ENCODE results near the gene NEK2. TPM values are rescaled to one million over a fixed set of nuclear protein-coding genes. Genes with fewer than 3 reads are reported as not detected.

NEK2 gene
- total RNA-seq, 1 donor from 2014 or later = 3.4 TPM

- Mint-ChIP-seq H3K27ac (ENCODE audit: unreplicated experiment) (no peak overlapping the region), H3K36me3 (ENCODE audit: unreplicated experiment) (no peaks in the 10 kb centered on the region), H3K4me3 (ENCODE audit: unreplicated experiment) (no peak overlapping the region), H3K4me1 (ENCODE audit: low read depth, unreplicated experiment) (no peaks in the 10 kb centered on the region), H3K9me3 (ENCODE audit: unreplicated experiment) (peaks cover 1% of the 10 kb centered on the region), H3K27me3 (ENCODE audit: unreplicated experiment) (peaks cover 4% of the 10 kb centered on the region)
- no peak for TF ChIP-seq CTCF (IDR thresholded peaks at IDR 0.05; ENCODE audit: partially characterized antibody, unreplicated experiment)
- no peak for DNase-seq
These were observed 51.9 kb downstream of the NEK2 start for GRCh38 chr1:211623515-211623914.

GRCh38 chr1:211621447-211622198, 53.8 kb downstream of the NEK2 start:
- no peaks in the 10 kb centered on the region for H3K36me3 Mint-ChIP-seq (ENCODE audit: unreplicated experiment)
- no peak overlapping the region for H3K27ac Mint-ChIP-seq (ENCODE audit: unreplicated experiment)
- peaks cover 2% of the 10 kb centered on the region for H3K27me3 Mint-ChIP-seq (ENCODE audit: unreplicated experiment)
- peaks cover 2% of the 10 kb centered on the region for H3K9me3 Mint-ChIP-seq (ENCODE audit: unreplicated experiment)
- H3K4me1 Mint-ChIP-seq (ENCODE audit: low read depth, unreplicated experiment) = no peaks in the 10 kb centered on the region
- no peak overlapping the region for H3K4me3 Mint-ChIP-seq (ENCODE audit: unreplicated experiment)
- no peak for DNase-seq
- no peak for TF ChIP-seq CTCF (IDR thresholded peaks at IDR 0.05; ENCODE audit: partially characterized antibody, unreplicated experiment)

GRCh38 chr1:211620097-211620496, 55.3 kb downstream of the NEK2 start:
- H3K4me3 Mint-ChIP-seq (ENCODE audit: unreplicated experiment) = no peak overlapping the region
- DNase-seq = no peak
- peaks cover 2% of the 10 kb centered on the region for H3K9me3 Mint-ChIP-seq (ENCODE audit: unreplicated experiment)
- no peaks in the 10 kb centered on the region for H3K4me1 Mint-ChIP-seq (ENCODE audit: low read depth, unreplicated experiment)
- TF ChIP-seq CTCF (IDR thresholded peaks at IDR 0.05; ENCODE audit: partially characterized antibody, unreplicated experiment) = no peak
- peaks cover 4% of the 10 kb centered on the region for H3K27me3 Mint-ChIP-seq (ENCODE audit: unreplicated experiment)
- H3K36me3 Mint-ChIP-seq (ENCODE audit: unreplicated experiment) = no peaks in the 10 kb centered on the region
- no peak overlapping the region for H3K27ac Mint-ChIP-seq (ENCODE audit: unreplicated experiment)

- DNase-seq = no peak
- Mint-ChIP-seq H3K27ac (ENCODE audit: unreplicated experiment) (no peak overlapping the region), H3K9me3 (ENCODE audit: unreplicated experiment) (peaks cover 2% of the 10 kb centered on the region), H3K4me3 (ENCODE audit: unreplicated experiment) (no peak overlapping the region), H3K36me3 (ENCODE audit: unreplicated experiment) (no peaks in the 10 kb centered on the region), H3K4me1 (ENCODE audit: low read depth, unreplicated experiment) (no peaks in the 10 kb centered on the region), H3K27me3 (ENCODE audit: unreplicated experiment) (peaks cover 2% of the 10 kb centered on the region)
- no peak for TF ChIP-seq CTCF (IDR thresholded peaks at IDR 0.05; ENCODE audit: partially characterized antibody, unreplicated experiment)
These were observed 56.1 kb downstream of the NEK2 start for GRCh38 chr1:211619033-211619996.

GRCh38 chr1:211616965-211617297, 58.5 kb downstream of the NEK2 start:
- no peaks in the 10 kb centered on the region for H3K36me3 Mint-ChIP-seq (ENCODE audit: unreplicated experiment)
- peaks cover 2% of the 10 kb centered on the region for H3K27me3 Mint-ChIP-seq (ENCODE audit: unreplicated experiment)
- no peak for TF ChIP-seq CTCF (IDR thresholded peaks at IDR 0.05; ENCODE audit: partially characterized antibody, unreplicated experiment)
- DNase-seq = no peak
- no peak overlapping the region for H3K27ac Mint-ChIP-seq (ENCODE audit: unreplicated experiment)
- H3K4me1 Mint-ChIP-seq (ENCODE audit: low read depth, unreplicated experiment) = no peaks in the 10 kb centered on the region
- peaks cover 2% of the 10 kb centered on the region for H3K9me3 Mint-ChIP-seq (ENCODE audit: unreplicated experiment)
- no peak overlapping the region for H3K4me3 Mint-ChIP-seq (ENCODE audit: unreplicated experiment)
